Globus pallidus (tissue), 1 donor: Measurements from ENCODE around the gene MAPK1.
A peak's percentile ranks its signal among the peaks of the same experiment; 100 is the strongest.
"Not testable (repeated sequence)": the region's sequence is repeated elsewhere in the genome, so short reads cannot be mapped to it uniquely, and the experiment has no call there.

Experiments
- DNase-seq: peaks from one replicate; pipeline ENCODE4 v3.0.0-alpha.2; 2015; ENCODE audit warnings: low spot score

The MAPK1 gene

DNA sequence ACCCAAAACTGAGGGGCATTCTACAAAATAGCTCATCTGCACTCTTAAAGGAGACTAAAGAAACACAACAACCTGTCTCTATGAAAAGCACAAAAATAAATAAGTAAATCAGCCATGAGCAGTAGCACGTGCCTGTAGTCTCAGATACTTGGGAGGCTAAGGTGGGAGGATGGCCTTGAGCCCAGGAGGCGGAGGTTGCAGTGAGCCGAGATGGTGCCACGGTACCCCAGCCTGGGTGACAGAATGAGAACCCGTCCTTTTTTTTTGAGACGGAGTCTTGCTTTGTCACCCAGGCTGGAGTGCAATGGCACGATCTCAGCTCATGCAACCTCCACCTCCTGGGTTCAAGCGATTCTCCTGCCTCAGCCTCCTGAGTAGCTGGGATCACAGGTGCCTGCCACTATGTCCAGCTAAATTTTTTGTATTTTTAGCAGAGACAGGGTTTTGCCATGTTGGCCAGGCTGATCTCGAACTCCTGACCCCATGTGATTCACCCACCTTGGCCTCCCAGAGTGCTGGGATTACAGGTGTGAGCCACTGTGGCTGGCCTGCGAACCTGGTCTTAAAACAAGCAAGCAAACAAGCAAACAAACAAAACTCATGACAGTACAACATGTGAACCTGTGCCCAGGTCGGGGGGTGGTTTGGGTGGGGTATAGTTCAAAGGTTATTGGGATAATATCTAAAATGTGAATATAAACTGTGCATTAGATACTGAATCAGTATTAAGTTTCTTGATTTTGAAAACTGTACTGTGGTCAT is 76.4 kb downstream of the MAPK1 start:
- not testable (repeated sequence) for DNase-seq

DNA sequence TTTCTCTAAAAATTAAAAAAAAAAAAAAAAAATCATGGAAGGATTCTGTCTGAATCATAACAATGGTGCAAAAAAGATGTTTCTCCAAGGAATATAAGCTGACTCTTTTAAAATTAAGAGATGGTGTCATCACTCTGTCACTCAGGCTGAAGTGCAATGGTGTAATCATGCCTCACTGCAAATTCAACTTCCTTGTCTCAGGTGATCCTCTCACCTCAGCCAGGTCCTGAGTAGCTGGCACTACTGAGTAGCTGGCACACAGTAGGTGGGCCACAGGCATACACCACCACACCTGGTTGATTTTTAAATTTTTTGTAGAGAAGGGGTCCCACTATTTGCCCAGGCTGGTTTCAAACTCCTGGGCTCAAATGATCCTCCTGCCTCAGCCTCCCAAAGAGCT is 77.1 kb downstream of the MAPK1 start:
- no peak for DNase-seq

DNA sequence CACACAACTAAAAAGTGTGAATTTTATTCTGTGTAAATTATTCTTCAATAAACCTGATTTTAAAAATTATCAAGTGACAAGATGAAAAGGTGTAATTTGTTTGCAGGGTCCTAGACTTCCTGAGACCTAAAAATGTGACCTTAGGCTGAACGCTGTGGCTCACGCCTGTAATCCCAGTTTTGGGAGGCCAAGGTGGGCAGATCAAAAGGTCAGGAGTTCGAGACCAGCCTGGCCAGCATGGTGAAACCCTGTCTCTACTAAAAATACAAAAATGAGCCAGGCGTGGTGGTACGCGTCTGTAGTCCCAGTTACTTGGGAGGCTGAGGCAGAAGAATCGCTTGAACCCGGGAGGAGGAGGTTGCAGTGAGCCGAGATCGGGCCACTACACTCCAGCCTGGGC is 79.9 kb downstream of the MAPK1 start:
- not testable (repeated sequence) for DNase-seq

DNA sequence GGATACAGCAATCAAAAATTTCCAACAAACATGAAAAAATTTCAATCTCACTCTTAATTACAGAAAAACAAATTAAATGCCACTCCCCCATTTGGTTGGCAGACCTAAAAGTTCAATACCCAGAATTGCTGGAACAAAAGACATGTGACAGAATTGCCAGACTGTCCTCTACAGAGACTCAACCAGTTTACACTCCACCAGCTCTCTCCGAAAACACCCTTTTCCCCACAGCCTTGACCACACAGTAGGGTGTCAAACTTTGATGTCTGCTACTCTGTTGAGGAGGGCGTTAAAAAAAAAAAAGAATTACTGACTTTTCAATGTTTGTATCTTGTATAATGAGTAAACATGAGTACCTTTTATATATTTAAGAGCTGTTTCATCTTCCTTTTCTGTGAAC is 87.2 kb downstream of the MAPK1 start:
- DNase-seq: no peak

DNA sequence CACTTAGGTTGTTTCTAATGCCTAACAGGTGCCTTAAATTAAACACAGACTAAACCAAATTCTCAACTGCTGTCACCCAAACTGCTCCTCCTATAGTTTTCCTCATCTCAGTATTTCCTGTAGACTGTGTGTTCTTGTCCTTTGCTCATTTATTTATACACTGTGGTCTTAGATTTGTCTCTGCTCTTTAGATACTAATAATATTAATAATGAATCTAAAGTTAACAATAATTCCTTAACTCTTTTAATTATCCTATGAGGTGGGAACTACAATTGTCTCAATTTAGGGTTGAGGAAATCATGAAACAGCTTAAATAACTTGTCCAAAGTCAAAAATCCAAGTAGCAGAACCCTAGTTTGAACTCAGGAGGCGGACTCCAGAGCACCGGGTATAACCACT is 88.0 kb downstream of the MAPK1 start:
- DNase-seq: no peak

DNA sequence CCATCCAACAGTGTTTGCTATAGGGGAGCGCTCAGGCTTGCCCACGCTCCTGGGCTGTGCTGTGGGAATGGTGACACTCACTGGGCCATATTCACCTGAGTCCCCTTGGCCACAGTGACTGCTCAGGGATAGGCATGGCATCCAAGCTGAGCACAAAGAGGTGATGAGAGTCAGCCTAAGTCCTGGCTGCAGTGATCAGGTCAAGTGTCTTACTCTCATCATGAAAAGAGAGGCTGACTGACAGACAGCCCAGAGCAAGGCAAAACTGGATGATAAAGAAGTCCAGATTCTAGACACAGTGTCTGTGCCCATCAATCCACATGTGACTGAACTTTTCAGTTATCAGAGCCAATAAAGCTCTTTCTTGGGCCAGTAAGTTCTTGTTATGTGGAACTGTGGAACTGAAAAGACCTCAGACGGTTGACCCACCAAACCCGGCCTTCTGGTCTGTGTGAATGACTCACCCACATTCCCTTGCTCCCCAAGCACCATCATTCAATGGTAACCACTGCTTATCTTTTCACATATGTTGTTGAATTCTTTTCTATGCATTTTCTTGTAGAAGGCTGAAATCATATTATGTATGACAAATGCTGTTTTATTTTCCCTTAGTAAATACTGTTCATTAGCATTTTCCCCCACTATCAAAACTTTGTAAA is 88.6 kb downstream of the MAPK1 start:
- no peak for DNase-seq

DNA sequence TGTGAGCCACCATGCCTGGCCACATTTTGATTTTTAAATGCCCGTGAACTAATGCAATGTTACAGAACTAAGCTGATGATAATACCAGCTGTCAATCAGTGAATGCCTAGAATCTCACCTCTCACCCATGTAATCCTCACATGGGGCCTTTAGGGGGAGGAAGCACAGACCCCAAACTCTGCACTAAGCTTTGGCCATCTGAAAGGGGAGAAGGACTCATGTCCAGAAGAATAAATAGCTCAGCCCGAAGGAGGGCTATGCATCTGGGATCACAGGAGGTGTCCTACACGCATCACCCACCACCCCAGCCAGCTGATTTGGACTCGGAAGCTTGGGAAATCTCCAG is 95.8 kb downstream of the MAPK1 start:
- DNase-seq: no peak

DNA sequence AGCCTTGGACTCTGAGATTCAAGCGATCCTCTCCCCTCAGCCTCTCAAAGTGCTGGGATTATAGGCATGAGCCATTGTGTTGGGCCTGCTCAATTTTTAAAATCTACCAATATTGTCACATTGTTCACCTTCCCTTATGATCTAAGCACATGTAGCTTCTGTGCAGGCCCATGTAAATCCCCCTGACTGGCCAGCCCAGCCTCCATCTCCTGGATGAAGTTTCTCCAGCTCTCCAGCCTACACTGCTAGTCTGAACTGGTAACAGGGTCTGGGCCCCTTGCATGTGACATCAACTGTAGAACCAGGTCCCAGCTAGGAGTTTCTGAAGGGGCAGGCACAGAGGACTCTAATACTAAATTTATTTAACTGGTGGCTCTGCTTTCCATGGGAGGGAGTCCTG is 99.0 kb downstream of the MAPK1 start:
- DNase-seq: no peak

DNA sequence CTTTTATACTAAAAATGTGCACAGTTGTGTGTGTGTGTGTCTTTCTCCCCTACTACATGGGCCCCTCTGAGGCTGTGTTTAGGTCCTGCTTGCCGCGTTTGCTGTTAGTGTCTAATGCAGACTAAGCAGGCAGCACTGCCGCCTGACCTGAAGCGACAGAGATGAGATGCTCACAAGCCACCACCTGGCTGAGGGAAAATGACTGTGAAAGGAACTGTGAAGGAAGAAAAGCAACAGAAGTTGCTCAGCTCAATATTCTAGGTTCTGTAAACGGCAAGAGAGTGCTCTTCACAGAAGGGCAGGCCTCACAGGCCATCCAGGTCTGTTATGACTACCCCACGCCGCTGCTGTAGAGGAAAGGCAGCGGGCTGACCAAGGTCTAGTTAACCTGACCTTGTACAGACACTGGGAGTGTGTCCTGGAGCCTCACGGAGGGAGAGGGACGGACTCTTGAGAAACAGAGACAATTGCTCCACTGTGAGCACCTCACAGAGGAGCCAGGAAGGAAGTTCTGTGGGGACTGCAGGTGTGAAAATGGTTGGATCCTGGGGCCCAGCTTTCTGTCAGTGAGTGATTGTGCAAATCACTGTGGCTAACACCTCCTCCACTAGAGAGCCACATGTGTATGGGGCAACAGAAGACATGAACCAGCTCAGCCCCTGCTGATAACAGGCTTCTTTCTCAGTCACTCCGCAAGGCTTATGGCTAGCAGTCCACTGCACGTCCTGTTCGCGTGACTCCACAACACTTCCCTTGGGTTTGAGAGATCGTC is 100.6 kb downstream of the MAPK1 start:
- DNase-seq: no peak

DNA sequence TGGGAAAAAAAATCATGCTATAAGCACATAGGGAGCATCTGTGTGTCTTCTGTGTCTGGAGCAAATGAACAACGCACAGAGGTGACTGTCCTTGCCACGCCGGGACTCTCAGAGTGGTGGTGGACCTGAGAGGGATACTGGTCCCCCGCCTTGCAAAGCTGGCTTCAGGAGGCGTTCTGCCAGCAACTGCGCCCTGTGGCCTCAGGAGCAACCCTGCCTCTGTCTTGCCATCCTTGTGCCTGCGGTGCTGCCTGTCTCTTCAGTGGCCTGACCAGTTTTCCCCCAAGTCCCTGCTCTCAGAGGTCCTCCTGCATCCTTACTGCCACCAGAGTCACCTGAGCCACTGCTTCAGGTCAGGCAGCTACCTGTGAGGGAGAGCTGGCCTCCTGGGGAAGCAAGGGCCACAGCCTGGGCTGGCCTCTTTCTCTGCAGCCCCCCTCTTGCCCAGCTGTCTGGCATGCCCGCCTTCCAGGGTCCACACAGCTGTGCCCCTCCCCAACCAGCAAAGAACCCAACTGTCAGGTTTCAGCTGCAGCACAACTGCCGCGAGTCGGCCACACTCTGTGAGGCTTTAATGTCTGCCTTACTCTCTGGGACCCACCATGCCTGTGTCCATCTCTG is 101.4 kb downstream of the MAPK1 start:
- no peak for DNase-seq

DNA sequence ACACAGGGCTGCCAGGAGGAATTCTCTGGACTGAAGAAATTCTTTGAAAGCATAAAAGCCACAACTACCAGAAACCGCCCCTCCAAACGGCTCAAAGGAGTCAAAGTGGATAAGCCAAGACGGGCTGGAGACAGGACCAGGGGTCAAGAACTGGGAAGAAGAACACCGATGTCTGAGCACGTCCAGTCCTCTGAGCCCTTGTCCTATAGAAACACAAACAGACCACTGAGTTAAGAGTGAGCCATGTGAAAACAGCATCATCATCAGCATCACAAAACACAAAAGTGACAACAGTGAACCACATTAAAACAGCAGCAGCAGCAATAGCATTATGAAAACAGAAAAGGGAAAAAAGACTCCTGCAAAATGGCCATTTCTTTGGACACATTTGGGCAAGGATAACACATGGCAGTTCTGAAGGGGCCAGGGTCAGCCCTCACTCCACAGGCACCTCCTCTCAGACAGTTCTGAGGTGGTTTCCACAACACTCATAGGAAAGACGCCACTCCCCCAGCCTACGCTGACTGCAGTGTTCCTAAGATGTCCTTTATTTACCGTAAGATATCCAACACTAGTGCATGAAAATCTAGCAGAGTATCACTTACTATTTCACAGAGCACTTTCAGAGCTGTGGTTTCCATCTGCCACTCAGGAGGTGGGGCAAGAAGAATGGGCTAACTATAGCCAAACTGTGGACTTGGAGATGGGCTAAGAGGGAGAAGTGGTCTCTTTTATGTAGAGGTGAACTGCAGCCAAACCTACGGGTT is 103.2 kb downstream of the MAPK1 start:
- DNase-seq: no peak

DNA sequence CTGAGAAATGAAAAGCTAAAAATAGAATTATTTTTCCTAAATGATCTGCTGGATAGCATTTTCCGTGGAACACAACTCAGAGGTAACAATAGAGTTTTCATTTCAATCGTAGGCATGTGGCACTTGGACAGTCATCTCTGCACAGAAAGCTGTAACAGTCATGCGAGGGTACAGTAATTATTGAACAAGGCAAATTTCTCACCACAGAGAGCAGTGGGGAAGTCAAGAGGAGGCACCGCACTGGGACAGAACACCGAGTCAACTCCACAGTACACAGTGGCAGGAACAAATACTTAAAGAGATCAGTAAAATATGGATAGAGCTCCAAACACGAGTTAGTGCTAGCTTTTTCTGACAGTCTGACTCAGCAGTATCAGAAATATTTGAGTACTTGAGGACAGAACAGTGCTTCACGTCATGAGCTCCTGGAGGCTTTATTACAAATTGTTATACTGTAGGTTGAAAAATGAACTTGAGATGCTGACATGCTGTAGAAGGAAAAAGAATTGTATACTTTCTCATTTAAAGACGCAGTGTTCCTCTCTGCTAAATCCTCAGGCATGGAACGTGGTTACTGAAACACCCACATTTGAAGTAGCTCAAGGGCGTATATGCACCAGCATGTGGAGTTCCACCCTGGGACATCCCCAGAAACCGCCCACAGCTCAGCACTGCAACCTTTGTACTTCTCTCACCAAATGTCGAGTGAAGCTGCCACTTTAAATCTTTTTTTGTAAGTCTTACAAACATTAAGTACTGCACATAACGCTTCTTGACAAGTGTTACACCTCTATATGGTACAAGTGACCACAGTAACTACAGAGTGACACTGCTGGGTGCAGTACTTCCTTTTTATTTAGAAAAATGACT is 104.5 kb downstream of the MAPK1 start:
- no peak for DNase-seq

DNA sequence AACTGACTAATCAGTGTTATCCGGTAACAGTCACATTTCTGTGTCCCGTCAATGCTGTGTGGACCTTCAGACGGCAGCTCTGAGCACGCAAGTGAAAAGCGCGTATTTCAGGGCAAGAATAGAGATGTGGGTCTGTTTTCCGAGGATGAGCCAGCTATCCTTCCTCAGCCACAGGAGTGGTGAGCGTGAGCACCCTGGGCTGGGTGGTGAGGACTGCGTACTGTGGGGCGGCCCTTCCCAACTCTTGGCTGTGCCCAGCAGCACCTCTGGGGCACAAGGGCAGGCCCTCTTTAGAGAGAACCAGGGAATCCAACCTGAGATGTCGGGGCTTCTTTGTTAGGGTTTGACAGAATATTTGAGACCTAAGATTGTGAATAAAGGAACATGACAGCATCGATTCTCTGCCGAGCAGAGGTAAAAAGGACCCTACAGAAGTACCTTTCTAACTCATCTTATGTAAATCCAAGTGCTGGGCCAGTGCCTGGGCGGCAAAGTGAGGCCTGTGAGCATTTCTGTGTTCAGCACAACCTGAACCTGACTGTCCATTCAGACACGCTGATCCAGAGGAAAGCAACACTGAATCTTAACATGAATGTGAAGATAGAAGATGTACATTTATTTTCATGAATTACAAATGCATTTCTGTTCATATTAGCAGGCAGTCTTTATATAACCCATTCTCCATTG is 105.3 kb downstream of the MAPK1 start:
- DNase-seq: no peak

DNA sequence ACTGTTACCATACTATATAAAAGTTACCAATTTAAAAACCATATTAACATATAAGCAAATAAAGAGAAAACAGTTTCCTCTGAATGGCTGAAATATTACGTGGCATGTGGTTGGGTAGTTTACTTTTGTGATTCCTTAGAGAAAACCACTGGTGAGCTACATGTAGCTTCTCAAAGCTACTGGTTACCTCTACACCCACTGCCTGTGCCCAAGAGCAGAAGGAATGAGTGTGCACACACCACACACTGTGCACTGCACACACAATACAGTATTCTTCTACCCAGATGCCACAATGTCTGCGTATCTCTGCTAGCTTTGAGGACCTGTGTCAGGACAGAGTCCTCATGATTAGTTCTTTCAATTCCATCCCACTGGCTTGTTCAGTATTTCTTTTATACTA is 106.4 kb downstream of the MAPK1 start:
- DNase-seq: no peak

DNA sequence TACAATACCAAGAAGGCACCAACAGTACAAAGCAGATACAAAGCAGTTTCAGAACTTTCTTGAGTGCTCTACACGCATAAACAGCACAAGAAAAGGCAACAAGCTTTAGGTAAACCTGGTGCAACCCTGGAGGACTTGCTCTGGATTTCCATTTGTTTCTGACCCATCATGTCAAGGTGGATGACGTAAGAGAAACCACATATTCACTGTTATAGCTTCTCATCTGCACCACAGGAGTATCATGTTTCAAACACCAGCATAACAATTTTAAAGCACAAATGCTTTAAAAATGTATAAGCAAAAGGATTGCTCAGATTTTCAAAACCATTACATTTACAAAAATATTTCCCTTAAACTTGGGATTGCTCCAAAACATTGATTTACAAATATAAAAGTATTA is 106.8 kb downstream of the MAPK1 start:
- no peak for DNase-seq

DNA sequence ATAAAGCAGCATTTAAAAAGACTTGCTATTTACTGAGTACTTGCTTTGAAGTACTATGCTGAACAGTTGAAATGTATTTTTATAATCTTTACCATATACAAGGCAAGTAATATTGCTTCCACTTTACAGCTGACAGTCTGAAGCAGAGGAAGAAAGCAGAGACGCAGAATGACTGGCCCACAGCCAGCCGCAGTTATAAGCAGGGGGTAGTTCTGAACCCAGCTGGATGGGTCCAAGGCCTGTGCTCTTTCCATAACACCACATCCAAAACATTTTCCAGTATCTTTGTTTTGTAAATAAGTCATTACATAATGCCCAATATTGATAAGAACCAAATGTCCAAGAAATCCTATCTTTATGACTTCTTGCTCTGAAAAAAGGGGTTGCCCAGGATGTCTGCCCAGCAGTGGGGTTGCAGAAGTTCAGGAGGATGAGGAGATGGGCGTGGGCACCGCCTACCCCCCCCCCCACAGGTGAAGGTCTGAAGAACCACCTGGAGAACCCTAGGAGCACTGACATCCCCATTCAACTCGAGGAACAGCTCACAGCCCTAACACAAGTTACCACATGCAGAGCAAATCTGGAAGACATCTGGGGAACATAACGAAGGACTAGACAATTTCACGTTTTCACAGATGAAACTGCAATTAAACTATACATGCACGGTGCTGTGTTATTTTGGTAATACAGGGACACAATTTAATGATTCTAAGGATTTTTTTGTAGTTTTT is 107.6 kb downstream of the MAPK1 start:
- no peak for DNase-seq

DNA sequence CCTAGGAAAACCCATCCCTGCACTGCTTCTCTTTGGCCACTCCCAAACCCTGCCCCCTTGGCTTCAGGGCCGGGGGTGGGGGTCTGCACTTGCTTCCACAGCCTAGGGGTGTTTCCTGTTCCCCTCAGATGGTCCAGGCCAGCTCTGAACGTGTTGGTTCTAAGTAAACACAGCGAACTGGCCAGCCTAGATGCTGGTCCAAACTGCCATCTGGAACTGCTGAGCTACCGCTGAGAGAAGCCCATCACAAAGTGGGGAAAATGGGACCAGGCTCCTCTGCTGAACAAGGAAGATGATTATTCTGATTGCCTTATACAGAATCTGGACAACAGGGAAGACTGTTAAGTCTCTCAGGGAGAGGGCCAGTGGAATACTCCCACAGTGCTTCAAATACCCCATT is 108.4 kb downstream of the MAPK1 start:
- DNase-seq: peak; percentile 33

DNA sequence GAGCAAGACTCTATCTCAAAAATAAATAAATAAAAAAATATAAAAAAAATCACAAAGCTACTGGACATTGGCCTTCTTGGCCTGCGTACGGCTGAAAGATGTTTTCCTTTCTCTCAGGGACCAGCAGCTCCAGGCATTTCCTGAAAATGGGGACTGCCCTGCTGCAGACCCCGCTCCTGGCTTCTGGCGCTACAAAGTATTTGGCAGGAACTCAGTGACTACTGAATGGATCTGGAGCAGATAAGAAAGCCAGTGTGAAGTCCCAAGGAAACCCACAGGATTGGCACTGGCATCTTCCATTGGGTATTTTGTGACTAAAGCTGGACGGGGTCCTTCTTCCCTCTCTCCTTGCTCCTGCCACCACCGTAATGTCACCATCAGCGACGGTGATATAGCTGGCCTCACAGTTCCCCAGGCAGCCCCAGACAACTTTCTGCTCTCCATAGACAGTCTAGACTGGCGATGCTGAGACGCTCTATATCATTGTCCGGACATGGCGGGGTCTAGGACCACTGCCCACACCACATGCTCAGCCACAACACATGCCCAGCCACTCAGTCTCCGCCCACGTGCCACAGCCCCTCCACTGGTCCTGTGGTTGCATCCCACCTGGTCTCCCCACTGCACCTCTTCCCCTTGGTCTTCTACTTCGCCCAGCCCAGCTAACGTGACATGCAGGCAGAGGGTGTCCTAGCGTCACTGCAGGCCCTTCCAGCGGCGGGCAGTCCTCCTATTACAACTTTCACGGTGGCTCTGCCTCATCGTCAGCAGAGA is 109.2 kb downstream of the MAPK1 start:
- DNase-seq: no peak

DNA sequence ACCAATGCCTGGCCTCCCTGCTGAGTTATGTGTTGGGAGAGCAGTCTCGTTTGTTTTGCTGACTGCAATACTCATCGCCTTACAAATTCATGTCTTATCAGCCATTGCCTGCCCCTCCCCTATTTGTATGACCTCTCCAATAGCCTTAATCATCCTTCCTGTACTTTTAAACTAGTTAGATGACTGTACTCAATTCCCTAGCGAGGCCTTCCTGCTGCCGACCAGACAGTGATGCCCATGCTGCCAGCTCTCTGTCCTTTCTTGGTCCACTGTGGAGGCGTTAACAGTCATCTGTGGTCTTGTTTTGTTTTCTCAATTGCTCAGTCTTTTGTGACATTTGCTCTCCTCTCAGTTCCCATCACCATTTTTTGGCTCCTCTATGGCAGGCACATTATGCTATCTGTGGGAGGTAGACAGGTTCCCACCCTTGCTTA is 111.6 kb downstream of the MAPK1 start:
- no peak for DNase-seq
